SK-N-SH treated with all-trans-retinoic acid at 6 μM for 48 hours (cell line): ENCODE measurements around the gene DDX31.

Experiments
- BACH2 ChIP-seq: fragments of 250-450 bp; sonication (Bioruptor Pico); IDR thresholded peaks from 2 replicates; pipeline ENCODE4 v1.9.0; 2021; ENCODE audit warnings: mild to moderate bottlenecking, borderline replicate concordance
- PATZ1 ChIP-seq: fragments of 250-450 bp; sonication (Bioruptor Pico); IDR thresholded peaks from 2 replicates; pipeline ENCODE4 v1.8.0; 2020; ENCODE audit warnings: mild to moderate bottlenecking, moderate library complexity, borderline replicate concordance
- PPARA ChIP-seq: fragments of 250-450 bp; sonication (Bioruptor Pico); IDR thresholded peaks from 2 replicates; pipeline ENCODE4 v1.5.0; 2020; ENCODE audit warnings: mild to moderate bottlenecking, borderline replicate concordance
- RARB ChIP-seq: fragments of 250-450 bp; sonication (Bioruptor Pico); IDR thresholded peaks from 2 replicates; pipeline ENCODE4 v1.8.0; 2021; ENCODE audit warnings: mild to moderate bottlenecking, moderate library complexity
- TCF4 ChIP-seq: fragments of 250-450 bp; sonication (Bioruptor Pico); IDR thresholded peaks from 2 replicates; pipeline ENCODE4 v1.8.0; 2021; ENCODE audit warnings: mild to moderate bottlenecking, moderate library complexity, borderline replicate concordance
- ZFP3 ChIP-seq: fragments of 250-450 bp; sonication (Bioruptor Pico); IDR thresholded peaks from 2 replicates; pipeline ENCODE4 v1.5.0; 2020; ENCODE audit warnings: mild to moderate bottlenecking, moderate library complexity
- ZFP30 ChIP-seq: fragments of 450-650 bp; formaldehyde crosslinking; IDR thresholded peaks from 2 replicates; pipeline ENCODE4 v1.5.0; 2022; ENCODE audit warnings: mild to moderate bottlenecking, moderate library complexity
- ZNF565 ChIP-seq: fragments of 450-650 bp; formaldehyde crosslinking; conservative IDR thresholded peaks from 2 replicates; pipeline ENCODE4 v1.5.0; 2020; ENCODE audit warnings: low read depth, mild to moderate bottlenecking, moderate library complexity
- TF ChIP-seq, protein P1 (sequence below): fragments of 250-450 bp; sonication (Bioruptor Pico); IDR thresholded peaks from 2 replicates; pipeline ENCODE4 v1.5.1; 2020; ENCODE audit warnings: low read depth, mild to moderate bottlenecking, moderate library complexity
- TF ChIP-seq, protein P2 (sequence below): fragments of 250-450 bp; sonication (Bioruptor Pico); IDR thresholded peaks from 2 replicates; pipeline ENCODE4 v1.5.0; 2020; ENCODE audit warnings: mild to moderate bottlenecking, moderate library complexity

DNA sequence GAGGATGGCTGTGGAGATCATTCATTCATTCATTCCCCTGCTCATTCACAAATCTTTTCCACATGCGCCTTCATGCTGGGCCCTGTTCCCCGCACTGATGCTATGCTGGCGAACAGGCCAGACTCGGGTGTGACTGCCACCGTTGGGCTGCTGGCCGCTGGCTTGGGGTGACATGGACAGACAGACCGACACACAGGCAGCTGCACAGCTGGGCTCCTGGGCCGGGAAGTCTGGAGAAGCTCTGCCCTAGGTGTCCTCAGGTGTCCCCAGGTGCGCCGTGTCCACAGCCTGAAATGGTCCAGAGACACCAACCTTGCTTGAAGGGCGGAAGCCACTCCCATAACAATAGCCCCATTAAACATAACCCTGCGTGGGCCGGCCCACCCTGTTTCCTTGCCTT lies 122.3 kb downstream of the DDX31 start:
- TF ChIP-seq TCF4 (no peak), PPARA (no peak), RARB (CRISPR knock-in tag) (no peak), ZFP3 (CRISPR knock-in tag) (no peak), ZNF565 (CRISPR knock-in tag) (no peak), PATZ1 (CRISPR knock-in tag) (no peak), BACH2 (no peak), ZFP30 (no peak)
- TF ChIP-seq, protein P1, sequence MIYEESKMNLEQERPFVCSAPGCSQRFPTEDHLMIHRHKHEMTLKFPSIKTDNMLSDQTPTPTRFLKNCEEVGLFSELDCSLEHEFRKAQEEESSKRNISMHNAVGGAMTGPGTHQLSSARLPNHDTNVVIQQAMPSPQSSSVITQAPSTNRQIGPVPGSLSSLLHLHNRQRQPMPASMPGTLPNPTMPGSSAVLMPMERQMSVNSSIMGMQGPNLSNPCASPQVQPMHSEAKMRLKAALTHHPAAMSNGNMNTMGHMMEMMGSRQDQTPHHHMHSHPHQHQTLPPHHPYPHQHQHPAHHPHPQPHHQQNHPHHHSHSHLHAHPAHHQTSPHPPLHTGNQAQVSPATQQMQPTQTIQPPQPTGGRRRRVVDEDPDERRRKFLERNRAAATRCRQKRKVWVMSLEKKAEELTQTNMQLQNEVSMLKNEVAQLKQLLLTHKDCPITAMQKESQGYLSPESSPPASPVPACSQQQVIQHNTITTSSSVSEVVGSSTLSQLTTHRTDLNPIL (CRISPR knock-in tag) = no peak
- TF ChIP-seq, protein P2, sequence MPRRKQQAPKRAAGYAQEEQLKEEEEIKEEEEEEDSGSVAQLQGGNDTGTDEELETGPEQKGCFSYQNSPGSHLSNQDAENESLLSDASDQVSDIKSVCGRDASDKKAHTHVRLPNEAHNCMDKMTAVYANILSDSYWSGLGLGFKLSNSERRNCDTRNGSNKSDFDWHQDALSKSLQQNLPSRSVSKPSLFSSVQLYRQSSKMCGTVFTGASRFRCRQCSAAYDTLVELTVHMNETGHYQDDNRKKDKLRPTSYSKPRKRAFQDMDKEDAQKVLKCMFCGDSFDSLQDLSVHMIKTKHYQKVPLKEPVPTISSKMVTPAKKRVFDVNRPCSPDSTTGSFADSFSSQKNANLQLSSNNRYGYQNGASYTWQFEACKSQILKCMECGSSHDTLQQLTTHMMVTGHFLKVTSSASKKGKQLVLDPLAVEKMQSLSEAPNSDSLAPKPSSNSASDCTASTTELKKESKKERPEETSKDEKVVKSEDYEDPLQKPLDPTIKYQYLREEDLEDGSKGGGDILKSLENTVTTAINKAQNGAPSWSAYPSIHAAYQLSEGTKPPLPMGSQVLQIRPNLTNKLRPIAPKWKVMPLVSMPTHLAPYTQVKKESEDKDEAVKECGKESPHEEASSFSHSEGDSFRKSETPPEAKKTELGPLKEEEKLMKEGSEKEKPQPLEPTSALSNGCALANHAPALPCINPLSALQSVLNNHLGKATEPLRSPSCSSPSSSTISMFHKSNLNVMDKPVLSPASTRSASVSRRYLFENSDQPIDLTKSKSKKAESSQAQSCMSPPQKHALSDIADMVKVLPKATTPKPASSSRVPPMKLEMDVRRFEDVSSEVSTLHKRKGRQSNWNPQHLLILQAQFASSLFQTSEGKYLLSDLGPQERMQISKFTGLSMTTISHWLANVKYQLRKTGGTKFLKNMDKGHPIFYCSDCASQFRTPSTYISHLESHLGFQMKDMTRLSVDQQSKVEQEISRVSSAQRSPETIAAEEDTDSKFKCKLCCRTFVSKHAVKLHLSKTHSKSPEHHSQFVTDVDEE = no peak
